ENCODE results near the gene PLEKHG4B.

DNA sequence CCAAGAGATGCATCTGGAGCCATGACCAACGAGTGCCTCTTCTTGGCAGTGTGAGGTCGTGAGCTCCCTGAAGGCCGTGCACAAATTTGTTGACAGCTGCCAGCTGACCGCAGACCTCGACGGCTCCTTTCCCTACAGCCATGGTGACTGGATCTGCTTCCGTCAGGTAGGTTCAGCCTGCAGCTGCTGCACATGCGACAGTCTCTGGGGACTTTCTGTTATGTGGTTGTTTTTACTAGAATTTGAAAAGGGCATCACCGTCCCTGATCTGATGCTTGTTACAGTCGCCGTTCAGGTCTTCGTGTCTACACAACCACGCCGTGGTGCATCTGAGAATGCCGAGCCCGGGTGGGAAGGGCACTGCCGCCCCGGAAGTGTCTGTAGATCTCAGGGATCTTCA, 62.9 kb downstream of the PLEKHG4B start:
- no peak for TF ChIP-seq POLR2A (IDR thresholded peaks at IDR 0.05; ENCODE audit: low read depth, low read length)
- TF ChIP-seq POLR2AphosphoS5 (IDR thresholded peaks at IDR 0.05; ENCODE audit: low read depth, low read length): no peak
- TF ChIP-seq TAF1 (IDR thresholded peaks at IDR 0.05; ENCODE audit: borderline replicate concordance, low read depth, low read length): no peak
